K562 (cell line): Measurements from ENCODE around the gene SLC39A9. TPM values are rescaled to one million over a fixed set of nuclear protein-coding genes. Genes with fewer than 3 reads are reported as not detected.

Experiments
- CBX2 ChIP-seq: fragments of 200-600 bp; sonication (generic); IDR thresholded peaks from one replicate; pipeline ENCODE4 v1.6.1; 2012; ENCODE audit warnings: mild to moderate bottlenecking, low read length, inconsistent platforms; ENCODE audit not compliant: insufficient read depth, poor library complexity, severe bottlenecking
- CC2D1A ChIP-seq: fragments of 450-650 bp; IDR thresholded peaks from 2 replicates; pipeline ENCODE4 v1.6.1; 2017; ENCODE audit warnings: mild to moderate bottlenecking
- CREBBP ChIP-seq: IDR thresholded peaks from one replicate; pipeline ENCODE4 v1.6.1; 2012; ENCODE audit warnings: low read depth, mild to moderate bottlenecking, control low read depth, inconsistent platforms, low read length
- ETS2 ChIP-seq: IDR thresholded peaks from 2 replicates; pipeline ENCODE4 v1.6.1; 2016; ENCODE audit warnings: borderline replicate concordance, missing genetic modification characterization, mild to moderate bottlenecking, moderate library complexity, missing compliant biosample characterization; ENCODE audit not compliant: poor library complexity, severe bottlenecking
- EZH2 ChIP-seq: IDR thresholded peaks from 2 replicates; pipeline ENCODE4 v1.6.1; 2012; ENCODE audit warnings: low read depth, mild to moderate bottlenecking, inconsistent platforms, low read length, borderline replicate concordance
- HINFP ChIP-seq: fragments of 450-650 bp; conservative IDR thresholded peaks from 2 replicates; pipeline ENCODE4 v1.6.1; 2016; ENCODE audit warnings: missing genetic modification characterization, low read depth, mild to moderate bottlenecking, control low read depth, missing compliant biosample characterization
- ID3 ChIP-seq, 2 experiments: fragments of 250-450 bp in 1 of 2; fragments of 450-650 bp in 1 of 2; sonication (Bioruptor Pico) in 1 of 2; IDR thresholded peaks; 2 replicates each; pipeline versions ENCODE4 v1.6.1 to v1.8.0; 2016 to 2021; ENCODE audit warnings: mild to moderate bottlenecking in 2 of 2, moderate library complexity in 2 of 2, missing compliant biosample characterization in 1 of 2, missing genetic modification characterization in 1 of 2
- MBD1 ChIP-seq: fragments of 250-450 bp; sonication (Bioruptor Pico); IDR thresholded peaks from 2 replicates; pipeline ENCODE4 v1.8.0; 2022; ENCODE audit warnings: inconsistent platforms
- PCBP1 ChIP-seq: fragments of 200-400 bp; formaldehyde crosslinking; IDR thresholded peaks from 2 replicates; pipeline ENCODE4 v1.6.1; 2018; ENCODE audit warnings: mild to moderate bottlenecking, low read depth, low read length; ENCODE audit not compliant: poor library complexity, severe bottlenecking
- PURB ChIP-seq: sonication (generic); formaldehyde crosslinking; IDR thresholded peaks from 2 replicates; pipeline ENCODE4 v1.9.0; 2021; ENCODE audit warnings: low read depth, mild to moderate bottlenecking, missing genetic modification reagents
- SRSF7 ChIP-seq: fragments of 200-400 bp; formaldehyde crosslinking; optimal IDR thresholded peaks from 2 replicates; pipeline ENCODE3; 2017; ENCODE audit warnings: mild to moderate bottlenecking, low read depth, low read length
- TEAD1 ChIP-seq, 2 experiments: fragments of 450-650 bp in 1 of 2; sonication (generic) in 1 of 2; formaldehyde crosslinking; IDR thresholded peaks; 2 replicates each; pipeline versions ENCODE4 v1.4.0 to v1.8.0; 2020 to 2022; ENCODE audit warnings: mild to moderate bottlenecking in 2 of 2, missing genetic modification reagents in 1 of 2
- ZBTB33 ChIP-seq: sonication (generic); formaldehyde crosslinking; IDR thresholded peaks from 2 replicates; pipeline ENCODE4 v1.8.1; 2023; ENCODE audit warnings: mild to moderate bottlenecking, missing genetic modification reagents
- ZNF134 ChIP-seq: fragments of 250-450 bp; sonication (Bioruptor Pico); conservative IDR thresholded peaks from 2 replicates; pipeline ENCODE4 v1.4.0; 2020
- ZNF23 ChIP-seq: fragments of 250-450 bp; sonication (Bioruptor Pico); IDR thresholded peaks from 2 replicates; pipeline ENCODE4 v1.4.0; 2020; ENCODE audit warnings: mild to moderate bottlenecking
- ZNF584 ChIP-seq: fragments of 200-800 bp; sonication (Bioruptor generic); IDR thresholded peaks from 2 replicates; pipeline ENCODE4 v1.6.1; 2016; ENCODE audit warnings: low read depth, mild to moderate bottlenecking, missing genetic modification characterization, missing compliant biosample characterization
- ZNF695 ChIP-seq: fragments of 450-650 bp; formaldehyde crosslinking; IDR thresholded peaks from 2 replicates; pipeline ENCODE4 v1.4.0; 2020; ENCODE audit warnings: mild to moderate bottlenecking, moderate library complexity
- ZNF830 ChIP-seq: fragments of 250-450 bp; sonication (Bioruptor Pico); IDR thresholded peaks from 2 replicates; pipeline ENCODE4 v1.5.0; 2021; ENCODE audit warnings: mild to moderate bottlenecking
- polyA plus RNA-seq, 8 experiments: library from polyadenylated mRNA; depleted of rRNA in 4 of 8; stranded (reverse) in 5 of 8; unstranded in 3 of 8; fragments of >200 nt; fragmentation: Nextera tagmentation in 2 of 8; fragmentation: Illumina TruSeq in 1 of 8; extraction: Ambion mirVana in 2 of 8; extraction: Trizol in 1 of 8; gene quantifications; 2 replicates each; pipeline versions ENCODE4 v1.2.1 to v1.2.3, GENCODE V29; 2011 to 2014; ENCODE audit warnings: inconsistent platforms in 1 of 8, missing spikeins in 1 of 8
- total RNA-seq, 7 experiments: library from RNA; depleted of rRNA in 6 of 7; stranded (reverse); fragments of >200 nt in 6 of 7; fragmentation: Illumina TruSeq in 2 of 7; extraction: Trizol in 2 of 7; gene quantifications; 2 replicates each; pipeline versions ENCODE4 v1.2.1 to v1.2.3, GENCODE V29; 2011 to 2021; ENCODE audit warnings: low replicate concordance in 1 of 7

The SLC39A9 gene
- total and polyA plus RNA-seq, 9 of the 15 experiments (the other 6 are each of a cell fraction or from before 2014, with no cell fraction given) = 18.4 to 66.0 (median 32.5) TPM

- peak; percentile 22 for TF ChIP-seq PCBP1
- TF ChIP-seq CREBBP = no peak
- TF ChIP-seq ZNF830 (CRISPR knock-in tag) = no peak
- no peak for TF ChIP-seq CC2D1A
- no peak for TF ChIP-seq ZNF695 (CRISPR knock-in tag)
- no peak for TF ChIP-seq ID3 (CRISPR knock-in tag; IDR thresholded peaks at IDR 0.05)
- 0 out of 2 replicates have a peak, but pooled peaks have one; percentile 19 for TF ChIP-seq ID3 (tag; IDR thresholded peaks at IDR 0.05)
- no peak for TF ChIP-seq EZH2
- TF ChIP-seq ZNF134 (CRISPR knock-in tag) = 0 out of 2 replicates have a peak, but pooled peaks have one; percentile 15
- TF ChIP-seq TEAD1 (CRISPR knock-in tag; IDR thresholded peaks at IDR 0.05) = no peak
- no peak; the same call in 1 of the 2 replicates for TF ChIP-seq ZNF584
- TF ChIP-seq ZBTB33 (CRISPR knock-in tag) = no peak
- no peak for TF ChIP-seq ZNF23 (CRISPR knock-in tag)
- no peak for TF ChIP-seq HINFP (tag)
- no peak for TF ChIP-seq ETS2 (tag)
- TF ChIP-seq CBX2 = no peak
- no peak for TF ChIP-seq SRSF7
- TF ChIP-seq MBD1 (CRISPR knock-in tag) = no peak
- no peak for TF ChIP-seq PURB (CRISPR knock-in tag)
Observed at GRCh38 chr14:69398053-69398817, at the start of gene SLC39A9, which contains the start of gene ERH (continued).
